ENCODE results near the gene DRD3.

Gene DRD3

GRCh38 chr3:114176890-114177289 lies 2.0 kb downstream of the DRD3 start:
- no peak for DNase-seq

GRCh38 chr3:114176487-114176886 lies 2.4 kb downstream of the DRD3 start:
- no peak for DNase-seq

- DNase-seq, result no peak
Observed at GRCh38 chr3:114175204-114175987, 3.5 kb downstream of the DRD3 start.

GRCh38 chr3:114171677-114172076 lies 7.2 kb downstream of the DRD3 start:
- DNase-seq, result no peak

- DNase-seq, result no peak
Observed at GRCh38 chr3:114168150-114168549, 10.7 kb downstream of the DRD3 start.

- DNase-seq, result no peak
Observed at GRCh38 chr3:114157321-114157720, 21.5 kb downstream of the DRD3 start.

- DNase-seq, result no peak
Observed at GRCh38 chr3:114155370-114155821, 23.5 kb downstream of the DRD3 start.

- DNase-seq, result no peak
Observed at GRCh38 chr3:114154321-114154821, 24.5 kb downstream of the DRD3 start.

- DNase-seq, result peak; percentile 63
Observed at GRCh38 chr3:114152519-114153151, 26.2 kb downstream of the DRD3 start.

GRCh38 chr3:114151091-114151490 lies 27.8 kb downstream of the DRD3 start:
- no peak for DNase-seq

- DNase-seq, result peak; percentile 15
Observed at GRCh38 chr3:114147251-114147650, 31.6 kb downstream of the DRD3 start.

- DNase-seq, result no peak
Observed at GRCh38 chr3:114144909-114145688, 33.8 kb downstream of the DRD3 start.

GRCh38 chr3:114143817-114144216 lies 35.0 kb downstream of the DRD3 start:
- no peak for DNase-seq

GRCh38 chr3:114139836-114140235 lies 39.0 kb downstream of the DRD3 start:
- DNase-seq, result no peak

GRCh38 chr3:114133947-114134346 lies 44.9 kb downstream of the DRD3 start:
- DNase-seq, result no peak

- DNase-seq, result no peak
Observed at GRCh38 chr3:114132500-114132899, 46.4 kb downstream of the DRD3 start.

- DNase-seq, result no peak
Observed at GRCh38 chr3:114128826-114129225, 50.0 kb downstream of the DRD3 start.

- no peak for DNase-seq
Observed at GRCh38 chr3:114128231-114128630, 50.6 kb downstream of the DRD3 start.

- no peak for DNase-seq
Observed at GRCh38 chr3:114127517-114127916, 51.3 kb downstream of the DRD3 start.

GRCh38 chr3:114126461-114126860 lies 52.4 kb downstream of the DRD3 start:
- DNase-seq, result no peak

GRCh38 chr3:114122027-114122709 lies 56.7 kb downstream of the DRD3 start:
- DNase-seq, result no peak

- DNase-seq, result no peak
Observed at GRCh38 chr3:114120211-114120610, 58.6 kb downstream of the DRD3 start.

- DNase-seq, result no peak
Observed at GRCh38 chr3:114119776-114120175, 59.1 kb downstream of the DRD3 start.

Data from SHP77 treated with DMSO at 0.1 percent for 48 hours (cell line).